MCF 10A (cell line): ENCODE data around the gene DIP2B. TPM values are rescaled to one million over a fixed set of nuclear protein-coding genes. Genes with fewer than 3 reads are reported as not detected.

Experiments used
- BruUV-seq: library from RNA; stranded (reverse); fragments of 400-500 nt; replicated peaks from 2 replicates; lab custom pipeline; 2021; lab: Mats Ljungman, UMichigan
- CTCF ChIA-PET: fragments of 300-600 bp; sonication (Branson Sonifier 250); formaldehyde crosslinking; extraction: SDS; loops from one replicate; lab custom pipeline; 2021; ENCODE audit warnings: antibody characterized with exemption, inconsistent platforms; lab: Yijun Ruan, JAX
- POLR2A ChIA-PET: fragments of 300-600, 350-650 bp; sonication (Branson Sonifier 250); formaldehyde crosslinking; extraction: SDS; loops from one replicate; lab custom pipeline; 2020; ENCODE audit warnings: antibody characterized with exemption, inconsistent platforms; lab: Yijun Ruan, JAX
- DNase-seq: peaks from one replicate; pipeline ENCODE4 v3.0.0-alpha.2; 2018; ENCODE audit not compliant: unreplicated experiment
- H3K27ac Mint-ChIP-seq: one replicate; pipeline ENCODE4 v1.8.0; 2022; ENCODE audit warnings: mild to moderate bottlenecking, low read depth, mixed read lengths; ENCODE audit not compliant: unreplicated experiment
- H3K27me3 Mint-ChIP-seq: one replicate; pipeline ENCODE4 v1.8.0; 2022; ENCODE audit warnings: mixed read lengths; ENCODE audit not compliant: insufficient read depth, unreplicated experiment
- H3K36me3 Mint-ChIP-seq: one replicate; pipeline ENCODE4 v1.8.0; 2022; ENCODE audit warnings: mild to moderate bottlenecking, moderate library complexity, mixed read lengths; ENCODE audit not compliant: insufficient read depth, unreplicated experiment
- H3K4me1 Mint-ChIP-seq: one replicate; pipeline ENCODE4 v1.8.0; 2022; ENCODE audit warnings: mixed read lengths; ENCODE audit not compliant: insufficient read depth, unreplicated experiment
- H3K4me3 Mint-ChIP-seq: one replicate; pipeline ENCODE4 v1.8.0; 2022; ENCODE audit warnings: mild to moderate bottlenecking, moderate library complexity, mixed read lengths; ENCODE audit not compliant: unreplicated experiment
- H3K9me3 Mint-ChIP-seq: one replicate; pipeline ENCODE4 v1.8.0; 2022; ENCODE audit warnings: mixed read lengths; ENCODE audit not compliant: unreplicated experiment
- CTCF ChIP-seq: fragments of 200-600 bp; IDR thresholded peaks from one replicate; pipeline ENCODE4 v1.8.0; 2022; ENCODE audit warnings: antibody characterized with exemption, mild to moderate bottlenecking; ENCODE audit not compliant: unreplicated experiment
- intact Hi-C: fragments of 100-400 bp; cut with micrococcal nuclease; formaldehyde crosslinking; loops from 2 replicates; pipeline ENCODE4 v1.14.1; 2022
- total RNA-seq: library from RNA; stranded (reverse); gene quantifications from 2 replicates; pipeline ENCODE4 v1.2.3, GENCODE V29; 2022

DIP2B gene
- total RNA-seq, 1 experiment from 2014 or later = 18.8 TPM

GRCh38 chr12:50545786-50546185 lies 41.0 kb downstream of the DIP2B start:
- intact Hi-C loops = no loop called here
- no TSS peak for BruUV-seq

GRCh38 chr12:50546441-50547318 lies 41.9 kb downstream of the DIP2B start:
- DNase-seq = no peak
- intact Hi-C loops = no loop called here
- no peak for TF ChIP-seq CTCF
- H3K4me1 Mint-ChIP-seq = peaks cover 12% of the 10 kb centered on the region
- no TSS peak for BruUV-seq
- ChIA-PET CTCF (interaction anchor here (0.6 to 0.7 kb wide), 2 partner anchors 59 to 1748 kb away, joined by 3 to 5 read pairs; no protein-coding TSS in a partner anchor), POLR2A (interaction anchor here (0.8 to 1.3 kb wide), 3 partner anchors 8 to 22 kb away, joined by 3 to 9 read pairs (median 5); no protein-coding TSS in a partner anchor)
- H3K27ac Mint-ChIP-seq = peak overlapping the region; percentile 18
- no peaks in the 10 kb centered on the region for H3K36me3 Mint-ChIP-seq
- no peaks in the 10 kb centered on the region for H3K27me3 Mint-ChIP-seq
- H3K4me3 Mint-ChIP-seq = no peak overlapping the region
- H3K9me3 Mint-ChIP-seq = no peaks in the 10 kb centered on the region

More at GRCh38 chr12:50545786-50546185, 41.0 kb downstream of the DIP2B start:
- Mint-ChIP-seq H3K4me1 (peaks cover 12% of the 10 kb centered on the region), H3K9me3 (no peaks in the 10 kb centered on the region), H3K36me3 (no peaks in the 10 kb centered on the region), H3K27ac (peak overlapping the region; percentile 18), H3K27me3 (no peaks in the 10 kb centered on the region), H3K4me3 (no peak overlapping the region)
- ChIA-PET POLR2A (interaction anchor here (1.7 to 9.3 kb wide), 2 partner anchors 18 to 38 kb away, joined by 6 to 95 read pairs; partner anchors contain the start of gene DIP2B), CTCF (interaction anchor here (1.0 kb wide), 1 partner anchor 28 kb away, joined by 6 read pairs; no protein-coding TSS in a partner anchor)
- no peak for TF ChIP-seq CTCF
- DNase-seq = no peak

- CTCF ChIA-PET = interaction anchor here (0.7 to 1.4 kb wide), 4 partner anchors 9 to 58 kb away, joined by 3 to 4 read pairs (median 3); no protein-coding TSS in a partner anchor
- intact Hi-C loops = no loop called here
- H3K27ac Mint-ChIP-seq = no peak overlapping the region
- DNase-seq = no peak
- H3K27me3 Mint-ChIP-seq = no peaks in the 10 kb centered on the region
- H3K9me3 Mint-ChIP-seq = no peaks in the 10 kb centered on the region
- POLR2A ChIA-PET = interaction anchor here (0.6 to 1.3 kb wide), 5 partner anchors 9 to 71 kb away, joined by 3 to 9 read pairs (median 4); no protein-coding TSS in a partner anchor
- H3K4me3 Mint-ChIP-seq = no peak overlapping the region
- H3K4me1 Mint-ChIP-seq = peaks cover 7% of the 10 kb centered on the region
- no peak for TF ChIP-seq CTCF
- H3K36me3 Mint-ChIP-seq = no peaks in the 10 kb centered on the region
- BruUV-seq = no TSS peak
These were observed 43.0 kb downstream of the DIP2B start for GRCh38 chr12:50547742-50548141.

GRCh38 chr12:50549885-50550284 lies 45.1 kb downstream of the DIP2B start:
- Mint-ChIP-seq H3K27me3 (no peaks in the 10 kb centered on the region), H3K4me1 (peaks cover 12% of the 10 kb centered on the region), H3K27ac (peak overlapping the region; percentile 57), H3K9me3 (no peaks in the 10 kb centered on the region), H3K4me3 (no peak overlapping the region), H3K36me3 (no peaks in the 10 kb centered on the region)
- no TSS peak for BruUV-seq
- ChIA-PET POLR2A (interaction anchor here (0.6 to 4.9 kb wide), 8 partner anchors 8 to 92 kb away, joined by 3 to 23 read pairs (median 6); no protein-coding TSS in a partner anchor), CTCF (interaction anchor here (0.6 kb wide), 1 partner anchor 418 kb away, joined by 3 read pairs; no protein-coding TSS in a partner anchor)
- no peak for DNase-seq
- TF ChIP-seq CTCF = no peak
- intact Hi-C loops = no loop called here
